ENCODE data around the gene GPRIN3.
A peak's percentile ranks its signal among the peaks of the same experiment; 100 is the strongest.
"Not testable (repeated sequence)": the region's sequence is repeated elsewhere in the genome, so short reads cannot be mapped to it uniquely, and the experiment has no call there.

Gene GPRIN3

GRCh38 chr4:89212666-89213381, 94.8 kb downstream of the GPRIN3 start:
- in situ Hi-C loops (cut with HindIII; ENCODE audit: low pct_unique_long_range_greater_than_20kb, low sequenced_read_pairs): no loop called here
- peak in 1 of 2 experiments; percentile 11 for DNase-seq (ENCODE audit: low read depth in 1 of 2, low spot score in 1 of 2)
- no peak for TF ChIP-seq JUND (IDR thresholded peaks at IDR 0.05; ENCODE audit: low read depth)

DNA sequence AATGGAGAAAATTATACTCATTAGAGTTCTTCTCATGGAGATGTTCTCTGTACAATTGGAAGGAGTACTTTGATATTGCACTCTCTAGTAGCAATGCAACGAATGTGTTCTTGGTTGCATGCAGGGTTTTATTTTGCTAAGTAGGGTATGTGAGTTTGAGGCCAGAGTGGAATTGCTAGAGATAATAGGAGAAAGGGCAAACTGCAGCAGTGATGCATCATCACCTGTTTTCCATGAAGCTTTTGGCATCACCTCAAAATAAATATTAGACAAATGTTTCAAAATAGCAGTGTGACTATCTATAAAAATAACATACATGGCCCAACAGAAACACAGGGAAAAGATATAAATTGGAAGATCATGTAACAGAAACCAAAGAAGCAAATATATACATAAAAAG, 103.0 kb downstream of the GPRIN3 start:
- in situ Hi-C loops (cut with HindIII; ENCODE audit: low pct_unique_long_range_greater_than_20kb, low sequenced_read_pairs): no loop called here
- DNase-seq (ENCODE audit: low read depth in 1 of 2, low spot score in 1 of 2): no peak
- no peak for TF ChIP-seq JUND (IDR thresholded peaks at IDR 0.05; ENCODE audit: low read depth)

DNA sequence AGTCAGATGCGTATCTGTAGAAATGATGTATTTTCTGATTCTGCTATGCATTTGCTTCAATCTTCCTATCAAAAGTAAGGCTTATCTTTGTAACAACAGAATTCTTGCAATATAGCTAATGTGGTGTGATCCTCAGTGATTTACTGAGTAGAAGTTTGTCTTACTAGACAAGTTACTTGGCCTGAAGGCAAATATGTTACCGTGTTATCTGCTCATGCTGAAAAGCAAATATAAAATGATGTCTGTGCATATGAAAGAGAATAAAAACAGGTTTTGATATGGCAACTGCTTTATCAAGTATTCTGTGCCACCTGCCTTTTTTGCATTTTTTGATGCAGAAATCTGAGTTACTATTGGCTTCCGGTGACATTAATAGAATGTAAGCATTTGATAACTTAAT, 103.7 kb downstream of the GPRIN3 start:
- no peak for DNase-seq (ENCODE audit: low read depth in 1 of 2, low spot score in 1 of 2)
- in situ Hi-C loops (cut with HindIII; ENCODE audit: low pct_unique_long_range_greater_than_20kb, low sequenced_read_pairs): no loop called here
- TF ChIP-seq JUND (IDR thresholded peaks at IDR 0.05; ENCODE audit: low read depth): no peak

- DNase-seq (ENCODE audit: low read depth in 1 of 2, low spot score in 1 of 2); in situ Hi-C loops (cut with HindIII; ENCODE audit: low pct_unique_long_range_greater_than_20kb, low sequenced_read_pairs): not testable (repeated sequence)
Measured at GRCh38 chr4:89199394-89199793, 108.2 kb downstream of the GPRIN3 start.

- TF ChIP-seq JUND (IDR thresholded peaks at IDR 0.05; ENCODE audit: low read depth): no peak
- DNase-seq (ENCODE audit: low read depth in 1 of 2, low spot score in 1 of 2): no peak
- in situ Hi-C loops (cut with HindIII; ENCODE audit: low pct_unique_long_range_greater_than_20kb, low sequenced_read_pairs): no loop called here
Measured at GRCh38 chr4:89197920-89198319, 109.7 kb downstream of the GPRIN3 start.

- DNase-seq (ENCODE audit: low read depth in 1 of 2, low spot score in 1 of 2): peak in 1 of 2 experiments; percentile 62
- no peak for TF ChIP-seq JUND (IDR thresholded peaks at IDR 0.05; ENCODE audit: low read depth)
- in situ Hi-C loops (cut with HindIII; ENCODE audit: low pct_unique_long_range_greater_than_20kb, low sequenced_read_pairs): no loop called here
Measured at GRCh38 chr4:89196745-89197144, 110.9 kb downstream of the GPRIN3 start.

GRCh38 chr4:89196056-89196674, 111.4 kb downstream of the GPRIN3 start:
- in situ Hi-C loops (cut with HindIII; ENCODE audit: low pct_unique_long_range_greater_than_20kb, low sequenced_read_pairs): no loop called here
- TF ChIP-seq JUND (IDR thresholded peaks at IDR 0.05; ENCODE audit: low read depth): no peak
- DNase-seq (ENCODE audit: low read depth in 1 of 2, low spot score in 1 of 2): peak in 1 of 2 experiments; percentile 25

- in situ Hi-C loops (cut with HindIII; ENCODE audit: low pct_unique_long_range_greater_than_20kb, low sequenced_read_pairs): no loop called here
- no peak for TF ChIP-seq JUND (IDR thresholded peaks at IDR 0.05; ENCODE audit: low read depth)
- DNase-seq (ENCODE audit: low read depth in 1 of 2, low spot score in 1 of 2): no peak
Measured at GRCh38 chr4:89193843-89194242, 113.8 kb downstream of the GPRIN3 start.

Data from T47D (cell line).